Measurements from ENCODE around the gene MRPL53. TPM values are rescaled to one million over a fixed set of nuclear protein-coding genes. Genes with fewer than 3 reads are reported as not detected.
A peak's percentile ranks its signal among the peaks of the same experiment; 100 is the strongest.

The MRPL53 gene
- total and polyA plus RNA-seq, 2 of the 13 experiments (the other 11 are each of a cell fraction or from before 2014, with no cell fraction given) = 34.3 to 51.9 TPM

DNA sequence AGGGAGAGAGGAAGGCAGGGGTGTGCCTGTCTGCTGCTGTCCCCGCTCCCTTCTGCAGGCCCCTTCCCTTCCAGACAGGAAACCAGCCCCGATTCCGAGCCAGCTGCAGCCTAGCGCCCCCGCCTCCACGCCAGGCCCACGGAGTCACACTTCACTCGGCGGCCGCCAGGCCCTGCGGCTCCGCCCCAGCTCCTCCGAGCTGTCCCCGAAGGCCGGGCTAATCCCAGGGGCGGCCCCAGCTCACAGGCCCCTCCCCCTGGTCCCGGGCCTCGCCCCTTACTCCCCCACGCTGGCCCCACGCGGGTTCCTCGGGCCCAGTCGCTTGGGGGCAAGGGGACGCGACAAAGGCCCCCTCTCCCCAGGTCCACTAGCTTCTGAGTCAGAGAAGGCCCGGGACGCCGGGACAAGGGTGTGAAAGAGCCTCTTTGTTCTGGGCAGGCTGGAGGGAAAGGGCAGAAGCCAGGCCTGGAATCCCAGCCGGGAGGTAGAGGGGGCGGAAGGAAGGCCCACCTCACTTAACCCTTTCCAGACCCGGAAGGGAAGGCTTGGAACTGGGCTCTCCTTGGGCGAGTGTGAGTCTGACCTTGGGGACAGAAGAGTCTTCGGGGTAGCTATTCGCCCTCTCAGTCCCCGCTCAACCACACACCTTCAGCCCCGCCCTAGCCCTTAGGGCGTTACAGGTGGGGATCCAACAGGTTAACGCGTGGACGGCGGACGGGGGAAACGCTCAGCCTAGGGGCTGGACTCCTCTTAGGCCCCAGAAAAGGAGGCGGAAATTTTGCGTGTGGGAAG, 31.9 kb downstream of the MRPL53 start (continued):
- TF ChIP-seq NR2C2 (CRISPR knock-in tag; IDR thresholded peaks at IDR 0.05; ENCODE audit: borderline replicate concordance) (peak; percentile 86), TBL1XR1 (IDR thresholded peaks at IDR 0.05; ENCODE audit: borderline replicate concordance, low read length, partially characterized antibody) (no peak), CAMTA2 (CRISPR knock-in tag; IDR thresholded peaks at IDR 0.05; ENCODE audit: borderline replicate concordance) (peak; percentile 88; the same call in 1 of the 2 replicates), ZNF333 (CRISPR knock-in tag; IDR thresholded peaks at IDR 0.05; ENCODE audit: borderline replicate concordance) (peak; percentile 94; the same call in 1 of the 2 replicates), SRF (IDR thresholded peaks at IDR 0.05; ENCODE audit: low read depth, low read length) (no peak), MEIS2 (CRISPR knock-in tag; IDR thresholded peaks at IDR 0.05) (0 out of 2 replicates have a peak, but pooled peaks have one; percentile 57), ZNF230 (CRISPR knock-in tag; IDR thresholded peaks at IDR 0.05) (peak; percentile 82), ARNT2 (CRISPR knock-in tag; IDR thresholded peaks at IDR 0.05; ENCODE audit: low read depth) (peak; percentile 93), HES4 (CRISPR knock-in tag; IDR thresholded peaks at IDR 0.05; ENCODE audit: borderline replicate concordance) (no peak; the same call in 1 of the 2 replicates), NAIF1 (CRISPR knock-in tag; IDR thresholded peaks at IDR 0.05; ENCODE audit: borderline replicate concordance) (peak; percentile 73; the same call in 1 of the 2 replicates), CCAR2 (optimal IDR thresholded peaks at IDR 0.05; ENCODE audit: low read depth, low read length) (peak; percentile 86), ZNF598 (CRISPR knock-in tag; IDR thresholded peaks at IDR 0.05; ENCODE audit: borderline replicate concordance) (no peak), JDP2 (CRISPR knock-in tag; IDR thresholded peaks at IDR 0.05; ENCODE audit: borderline replicate concordance) (no peak; the same call in 1 of the 2 replicates), ZNF841 (CRISPR knock-in tag; IDR thresholded peaks at IDR 0.05; ENCODE audit: borderline replicate concordance) (no peak; the same call in 1 of the 2 replicates), MLXIP (CRISPR knock-in tag; IDR thresholded peaks at IDR 0.05; ENCODE audit: borderline replicate concordance) (peak; percentile 85; the same call in 1 of the 2 replicates), KLF9 (CRISPR knock-in tag; IDR thresholded peaks at IDR 0.05; ENCODE audit: low read depth) (peak; percentile 98; the same call in 1 of the 2 replicates), SNAPC4 (CRISPR knock-in tag; IDR thresholded peaks at IDR 0.05) (peak; percentile 84; the same call in 1 of the 2 replicates), ZBTB26 (CRISPR knock-in tag; IDR thresholded peaks at IDR 0.05; ENCODE audit: borderline replicate concordance) (no peak), NONO (IDR thresholded peaks at IDR 0.05) (no peak), NONO (CRISPR knock-in tag; conservative IDR thresholded peaks at IDR 0.05) (peak; percentile 90)

Data from HepG2 (cell line).